Measurements from ENCODE around the gene TMEM17.

- no peak for TF ChIP-seq CTCF (IDR thresholded peaks at IDR 0.05)
- TF ChIP-seq EP300 (IDR thresholded peaks at IDR 0.05): no peak
- TF ChIP-seq POLR2A (IDR thresholded peaks at IDR 0.05): no peak
These were observed 25.6 kb upstream of the TMEM17 start for GRCh38 chr2:62531594-62531993.
